ENCODE measurements around the gene CENPF. TPM values are rescaled to one million over a fixed set of nuclear protein-coding genes. Genes with fewer than 3 reads are reported as not detected.
A peak's percentile ranks its signal among the peaks of the same experiment; 100 is the strongest.

CENPF gene, protein sequence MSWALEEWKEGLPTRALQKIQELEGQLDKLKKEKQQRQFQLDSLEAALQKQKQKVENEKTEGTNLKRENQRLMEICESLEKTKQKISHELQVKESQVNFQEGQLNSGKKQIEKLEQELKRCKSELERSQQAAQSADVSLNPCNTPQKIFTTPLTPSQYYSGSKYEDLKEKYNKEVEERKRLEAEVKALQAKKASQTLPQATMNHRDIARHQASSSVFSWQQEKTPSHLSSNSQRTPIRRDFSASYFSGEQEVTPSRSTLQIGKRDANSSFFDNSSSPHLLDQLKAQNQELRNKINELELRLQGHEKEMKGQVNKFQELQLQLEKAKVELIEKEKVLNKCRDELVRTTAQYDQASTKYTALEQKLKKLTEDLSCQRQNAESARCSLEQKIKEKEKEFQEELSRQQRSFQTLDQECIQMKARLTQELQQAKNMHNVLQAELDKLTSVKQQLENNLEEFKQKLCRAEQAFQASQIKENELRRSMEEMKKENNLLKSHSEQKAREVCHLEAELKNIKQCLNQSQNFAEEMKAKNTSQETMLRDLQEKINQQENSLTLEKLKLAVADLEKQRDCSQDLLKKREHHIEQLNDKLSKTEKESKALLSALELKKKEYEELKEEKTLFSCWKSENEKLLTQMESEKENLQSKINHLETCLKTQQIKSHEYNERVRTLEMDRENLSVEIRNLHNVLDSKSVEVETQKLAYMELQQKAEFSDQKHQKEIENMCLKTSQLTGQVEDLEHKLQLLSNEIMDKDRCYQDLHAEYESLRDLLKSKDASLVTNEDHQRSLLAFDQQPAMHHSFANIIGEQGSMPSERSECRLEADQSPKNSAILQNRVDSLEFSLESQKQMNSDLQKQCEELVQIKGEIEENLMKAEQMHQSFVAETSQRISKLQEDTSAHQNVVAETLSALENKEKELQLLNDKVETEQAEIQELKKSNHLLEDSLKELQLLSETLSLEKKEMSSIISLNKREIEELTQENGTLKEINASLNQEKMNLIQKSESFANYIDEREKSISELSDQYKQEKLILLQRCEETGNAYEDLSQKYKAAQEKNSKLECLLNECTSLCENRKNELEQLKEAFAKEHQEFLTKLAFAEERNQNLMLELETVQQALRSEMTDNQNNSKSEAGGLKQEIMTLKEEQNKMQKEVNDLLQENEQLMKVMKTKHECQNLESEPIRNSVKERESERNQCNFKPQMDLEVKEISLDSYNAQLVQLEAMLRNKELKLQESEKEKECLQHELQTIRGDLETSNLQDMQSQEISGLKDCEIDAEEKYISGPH (N-terminal part only)
- 100 to 1,000 TPM; 173 to 203 TPM for total RNA-seq

DNA sequence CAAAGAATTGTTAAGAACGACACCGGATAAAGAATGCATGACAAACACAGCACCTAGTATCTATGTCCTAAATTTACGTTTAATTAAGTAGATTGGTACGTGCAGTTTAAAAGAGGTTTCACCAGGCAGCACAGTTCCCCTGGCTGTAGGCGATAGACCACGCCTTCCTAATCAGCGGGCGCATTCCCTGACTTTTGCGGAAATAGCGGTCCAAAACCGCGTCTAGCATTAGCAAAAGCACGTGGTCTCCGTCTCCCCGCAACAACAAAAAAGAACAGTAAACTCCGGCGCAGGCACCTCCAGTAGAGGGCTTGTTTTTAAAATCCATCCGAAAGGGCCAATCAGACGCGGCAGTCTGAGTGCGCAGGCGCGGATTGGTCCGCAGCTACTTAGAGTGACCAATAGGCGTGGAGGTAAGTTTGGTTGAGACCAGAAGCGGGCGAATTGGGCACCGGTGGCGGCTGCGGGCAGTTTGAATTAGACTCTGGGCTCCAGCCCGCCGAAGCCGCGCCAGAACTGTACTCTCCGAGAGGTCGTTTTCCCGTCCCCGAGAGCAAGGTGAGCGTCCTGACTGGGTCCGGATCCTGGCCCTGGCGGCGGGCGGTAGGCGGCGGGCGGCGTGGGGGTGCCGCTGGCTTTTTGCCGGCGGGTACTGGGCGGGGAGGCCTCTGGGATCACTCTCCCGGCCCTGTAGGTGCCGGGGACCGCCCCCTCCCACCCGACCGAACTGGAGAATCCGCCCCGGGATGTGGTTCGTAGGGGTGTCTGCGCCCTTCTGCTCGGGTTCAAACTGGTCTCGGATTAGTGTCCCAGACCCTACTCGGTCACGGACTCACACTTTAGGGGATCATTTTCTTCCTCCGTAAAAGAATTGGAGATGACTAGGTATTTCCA lies at the start of gene CENPF:
CENPF (plus strand) TSS at position 432 of the 894 bp plus-strand sequence. CDS start 10,560 bp downstream, outside the sequence.
- ChIA-PET POLR2A (interaction anchor here (0.7 kb wide), 1 partner anchor 271 kb away, joined by 4 read pairs; no protein-coding TSS in a partner anchor), CTCF (interaction anchor here (1.0 to 1.6 kb wide), 4 partner anchors 16 to 342 kb away, joined by 3 to 4 read pairs (median 4); no protein-coding TSS in a partner anchor)
- H3K27me3 Mint-ChIP-seq, result no peaks in the 10 kb centered on the region
- H3K4me3 Mint-ChIP-seq, result peak within 1 kb of the TSS; percentile 89
- DNase-seq, result peak; percentile 96
- H3K4me1 Mint-ChIP-seq, result peaks cover 27% of the 10 kb centered on the region
- H3K36me3 Mint-ChIP-seq (ENCODE audit: low read depth), result peaks cover 22% of the 10 kb centered on the region
- H3K27ac Mint-ChIP-seq, result peak within 1 kb of the TSS; percentile 96
- no peaks in the 10 kb centered on the region for H3K9me3 Mint-ChIP-seq

DNA sequence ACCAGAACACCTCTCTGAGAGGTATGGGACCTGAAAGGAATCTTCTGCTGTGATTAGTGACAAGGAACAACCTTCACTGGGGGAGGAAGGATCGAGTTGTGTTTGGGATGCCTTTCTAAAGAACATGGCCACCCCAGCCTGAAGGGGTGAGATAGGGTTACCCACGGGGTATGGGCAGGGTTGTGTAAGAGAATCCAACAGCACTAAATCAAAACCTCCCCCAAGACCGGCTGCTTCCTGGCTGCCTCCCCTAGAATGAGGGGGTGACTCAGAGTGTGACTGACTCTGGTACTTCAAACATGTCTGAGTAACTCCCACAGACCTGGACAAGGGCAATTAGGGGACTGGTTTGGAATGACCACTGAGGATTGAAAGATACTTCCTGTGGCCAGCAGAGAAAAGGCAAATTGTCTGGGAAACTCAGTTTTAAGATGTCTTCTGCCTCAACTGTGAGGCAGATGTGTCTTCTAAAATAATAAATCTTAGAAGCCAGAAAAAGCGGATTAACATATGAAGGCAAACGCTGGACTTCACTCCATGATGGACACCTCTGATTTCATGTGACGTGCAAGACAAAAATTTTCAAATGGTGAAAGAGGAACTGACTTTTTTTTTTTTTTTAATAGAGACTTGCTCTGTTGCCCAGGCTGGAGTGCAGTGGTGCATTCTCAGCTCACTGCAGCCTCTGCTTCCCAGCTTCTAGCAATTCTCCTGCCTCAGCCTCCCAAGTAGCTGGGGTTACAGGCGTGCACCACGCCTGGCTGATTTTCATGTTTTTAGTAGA lies 44.9 kb upstream of the CENPF start:
- Mint-ChIP-seq H3K27me3 (peaks cover 16% of the 10 kb centered on the region), H3K4me1 (no peaks in the 10 kb centered on the region), H3K4me3 (no peak overlapping the region), H3K36me3 (ENCODE audit: low read depth) (no peaks in the 10 kb centered on the region), H3K9me3 (no peaks in the 10 kb centered on the region), H3K27ac (no peak overlapping the region)
- ChIA-PET POLR2A (no interaction called here), CTCF (no interaction called here)
- no peak for DNase-seq

DNA sequence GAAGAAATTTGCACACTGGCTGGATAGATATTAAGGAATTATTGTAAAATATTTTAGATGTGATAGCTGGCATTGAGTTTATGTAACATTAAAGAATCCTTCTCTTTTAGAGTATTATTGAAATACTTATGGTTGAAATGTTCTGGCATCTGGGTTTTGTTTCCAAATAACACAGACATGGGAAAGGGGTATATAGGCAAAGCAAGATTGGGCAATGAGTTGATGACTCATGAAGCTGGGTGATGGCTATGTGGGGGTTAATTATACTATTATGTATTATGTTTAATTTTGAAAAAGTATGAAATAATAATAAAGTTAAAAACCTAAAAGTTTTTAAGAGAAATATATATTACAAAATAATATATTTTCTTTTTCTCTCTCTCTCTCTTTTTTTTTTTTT lies 39.1 kb upstream of the CENPF start:
- Mint-ChIP-seq H3K4me1 (no peaks in the 10 kb centered on the region), H3K4me3 (no peak overlapping the region), H3K27ac (no peak overlapping the region), H3K27me3 (peaks cover 8% of the 10 kb centered on the region), H3K36me3 (ENCODE audit: low read depth) (no peaks in the 10 kb centered on the region), H3K9me3 (no peaks in the 10 kb centered on the region)
- POLR2A ChIA-PET, result interaction anchor here (0.6 kb wide), 1 partner anchor 105 kb away, joined by 5 read pairs; no protein-coding TSS in a partner anchor
- CTCF ChIA-PET, result interaction anchor here (0.6 kb wide), 1 partner anchor 444 kb away, joined by 4 read pairs; no protein-coding TSS in a partner anchor
- DNase-seq, result no peak

DNA sequence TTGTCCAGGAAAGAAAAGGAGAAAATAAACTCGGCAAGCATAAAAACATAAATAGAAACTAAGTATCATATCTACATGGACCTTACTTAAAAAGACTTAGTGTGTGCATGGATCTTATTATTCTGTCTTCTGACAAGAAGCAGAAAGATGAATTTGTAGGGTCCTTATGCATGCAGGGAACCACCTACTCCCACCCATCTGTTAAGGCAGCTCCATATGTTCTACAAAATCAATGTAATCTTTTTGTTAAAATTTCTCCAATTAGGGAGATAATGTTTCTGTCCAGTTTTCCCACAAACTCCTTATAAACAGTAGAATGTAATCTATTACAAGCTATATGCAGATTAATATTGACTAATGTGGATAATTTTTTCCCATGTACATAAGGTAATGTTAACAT lies 37.7 kb upstream of the CENPF start:
- Mint-ChIP-seq H3K36me3 (ENCODE audit: low read depth) (no peaks in the 10 kb centered on the region), H3K27me3 (peaks cover 2% of the 10 kb centered on the region), H3K4me3 (no peak overlapping the region), H3K9me3 (no peaks in the 10 kb centered on the region), H3K27ac (no peak overlapping the region), H3K4me1 (no peaks in the 10 kb centered on the region)
- CTCF ChIA-PET, result interaction anchor here (0.6 to 1.1 kb wide), 3 partner anchors 9 to 220 kb away, joined by 3 to 6 read pairs (median 3); no protein-coding TSS in a partner anchor
- POLR2A ChIA-PET, result interaction anchor here (0.6 kb wide), 2 partner anchors 392 to 563 kb away, joined by 3 to 4 read pairs; no protein-coding TSS in a partner anchor
- DNase-seq, result no peak

DNA sequence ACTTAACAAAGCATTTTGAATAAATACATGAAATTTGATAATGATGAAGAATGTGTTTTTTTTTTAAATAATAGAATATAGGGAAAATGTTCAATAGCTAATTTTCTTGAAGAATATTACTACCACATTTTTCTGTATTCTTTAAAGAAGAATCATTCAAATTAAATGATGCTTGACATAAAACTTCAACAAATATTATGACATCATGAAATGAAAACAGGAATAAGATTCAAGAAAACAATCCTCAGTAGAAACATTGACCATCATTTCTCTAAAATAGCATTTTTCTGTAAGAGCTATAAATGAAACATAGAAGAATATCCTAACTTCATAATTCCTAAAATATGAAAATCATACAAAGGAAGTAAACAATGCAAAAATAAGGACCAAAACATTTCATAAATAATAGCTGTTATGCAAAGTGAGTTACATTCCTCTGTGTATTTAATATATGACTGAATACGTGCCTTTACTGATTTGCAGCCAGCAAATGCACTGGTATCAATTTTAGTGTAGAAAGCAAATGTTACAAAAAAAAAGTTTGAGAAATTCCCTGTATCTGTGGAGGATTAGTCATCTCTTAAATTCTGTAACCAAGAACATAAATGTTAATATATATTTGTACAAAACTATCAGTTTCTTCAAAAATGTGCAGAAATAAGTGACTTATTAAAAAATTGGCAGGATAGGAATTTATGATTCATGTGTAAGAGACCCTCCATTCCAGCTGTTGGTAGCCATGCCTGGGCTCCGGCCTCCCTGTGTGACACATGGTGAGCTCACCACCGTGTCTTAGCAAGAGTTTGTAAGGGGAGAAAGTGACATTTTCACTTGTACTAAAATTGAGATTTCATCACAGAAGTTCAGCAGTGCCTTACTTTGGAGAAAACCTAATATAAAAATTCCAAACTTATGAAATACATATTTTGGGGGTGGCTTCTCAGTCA lies 36.6 kb upstream of the CENPF start:
- no peak overlapping the region for H3K27ac Mint-ChIP-seq
- DNase-seq, result no peak
- POLR2A ChIA-PET, result interaction anchor here (0.6 kb wide), 1 partner anchor 562 kb away, joined by 4 read pairs; no protein-coding TSS in a partner anchor
- CTCF ChIA-PET, result no interaction called here
- H3K4me3 Mint-ChIP-seq, result no peak overlapping the region
- no peaks in the 10 kb centered on the region for H3K9me3 Mint-ChIP-seq
- H3K27me3 Mint-ChIP-seq, result peaks cover 2% of the 10 kb centered on the region
- no peaks in the 10 kb centered on the region for H3K36me3 Mint-ChIP-seq (ENCODE audit: low read depth)
- no peaks in the 10 kb centered on the region for H3K4me1 Mint-ChIP-seq

DNA sequence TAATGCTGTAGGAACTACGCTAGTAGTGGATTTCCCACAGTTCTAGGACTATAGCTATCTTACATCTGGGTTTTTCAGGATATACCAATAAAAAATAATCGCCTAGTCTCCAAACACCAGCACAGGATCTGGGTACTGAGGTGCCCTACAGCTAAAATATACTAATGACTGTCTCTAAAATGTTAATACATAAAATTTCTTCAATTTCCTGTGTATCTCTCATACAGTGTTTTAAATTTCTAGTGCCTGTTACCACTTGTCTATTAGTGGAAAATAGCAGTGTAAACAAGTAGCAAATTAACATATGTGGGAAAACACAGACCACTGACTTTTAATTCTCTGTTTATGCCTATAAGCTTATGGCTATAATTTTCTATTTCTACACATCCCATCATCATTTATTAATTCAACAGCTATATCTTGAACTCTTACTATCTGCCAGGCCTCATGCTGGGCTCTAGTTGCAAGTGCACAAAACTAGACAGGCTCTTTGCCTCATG lies 35.5 kb upstream of the CENPF start:
- no peaks in the 10 kb centered on the region for H3K9me3 Mint-ChIP-seq
- H3K36me3 Mint-ChIP-seq (ENCODE audit: low read depth), result no peaks in the 10 kb centered on the region
- H3K27ac Mint-ChIP-seq, result no peak overlapping the region
- H3K4me3 Mint-ChIP-seq, result no peak overlapping the region
- H3K4me1 Mint-ChIP-seq, result no peaks in the 10 kb centered on the region
- ChIA-PET POLR2A (no interaction called here), CTCF (interaction anchor here (0.5 to 1.4 kb wide), 2 partner anchors 13 to 41 kb away, joined by 3 to 4 read pairs; no protein-coding TSS in a partner anchor)
- H3K27me3 Mint-ChIP-seq, result peaks cover 2% of the 10 kb centered on the region
- no peak for DNase-seq

DNA sequence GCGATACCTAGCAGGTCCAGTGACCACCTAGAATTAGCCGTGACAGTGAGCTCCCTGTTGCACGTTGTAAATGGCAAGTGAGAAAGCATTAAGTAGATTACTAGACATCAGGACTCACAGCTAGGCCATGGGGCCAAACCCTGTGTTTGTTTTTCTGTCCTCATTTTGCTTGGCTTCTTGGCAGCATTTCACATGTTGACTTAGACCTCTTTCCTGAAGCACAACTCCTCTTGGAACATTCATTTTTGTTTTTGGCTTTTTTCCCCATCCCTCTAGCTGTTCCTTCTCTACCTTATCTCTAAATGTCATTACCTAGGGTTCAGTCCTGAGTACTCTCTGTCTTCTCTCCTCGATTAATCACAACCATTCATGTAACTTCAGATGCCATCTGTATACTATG lies 34.7 kb upstream of the CENPF start:
- Mint-ChIP-seq H3K27me3 (peaks cover 2% of the 10 kb centered on the region), H3K9me3 (no peaks in the 10 kb centered on the region), H3K36me3 (ENCODE audit: low read depth) (no peaks in the 10 kb centered on the region), H3K27ac (no peak overlapping the region), H3K4me1 (no peaks in the 10 kb centered on the region), H3K4me3 (no peak overlapping the region)
- POLR2A ChIA-PET, result no interaction called here
- no peak for DNase-seq
- CTCF ChIA-PET, result interaction anchor here (0.9 to 1.4 kb wide), 2 partner anchors 14 to 40 kb away, joined by 3 to 7 read pairs; no protein-coding TSS in a partner anchor

DNA sequence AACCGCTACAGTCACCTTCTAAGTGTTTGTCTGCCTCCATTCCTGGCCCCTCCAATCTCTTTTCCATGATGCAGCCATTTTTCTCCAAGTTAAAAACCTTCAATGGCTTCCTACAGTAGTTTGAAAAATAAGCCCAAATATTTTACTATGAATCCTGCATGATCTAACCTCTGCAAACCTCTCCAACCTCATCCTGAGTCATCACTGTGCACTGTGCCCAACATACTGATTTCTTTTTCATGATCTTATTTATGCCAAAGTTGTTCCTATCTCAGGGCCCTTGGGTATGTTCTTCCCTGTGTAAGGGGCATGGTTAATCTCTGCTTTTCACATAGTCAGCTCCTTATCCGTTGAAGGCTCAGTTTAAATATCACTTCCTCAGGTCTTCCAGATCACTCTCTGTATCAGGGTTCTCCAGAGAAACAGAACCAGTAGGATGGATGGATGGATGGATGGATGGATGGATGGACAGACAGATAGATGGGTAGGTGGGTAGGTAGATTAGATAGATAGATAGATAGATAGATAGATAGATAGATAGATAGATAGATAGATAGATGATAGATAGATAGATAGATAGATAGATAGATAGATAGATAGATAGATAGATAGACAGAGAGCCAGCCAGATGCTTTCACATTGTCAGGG lies 33.5 kb upstream of the CENPF start:
- no peak overlapping the region for H3K4me3 Mint-ChIP-seq
- ChIA-PET CTCF (interaction anchor here (1.2 kb wide), 1 partner anchor 9 kb away, joined by 3 read pairs; no protein-coding TSS in a partner anchor), POLR2A (no interaction called here)
- peaks cover 2% of the 10 kb centered on the region for H3K9me3 Mint-ChIP-seq
- no peaks in the 10 kb centered on the region for H3K4me1 Mint-ChIP-seq
- H3K27ac Mint-ChIP-seq, result no peak overlapping the region
- no peak for DNase-seq
- H3K27me3 Mint-ChIP-seq, result no peaks in the 10 kb centered on the region
- no peaks in the 10 kb centered on the region for H3K36me3 Mint-ChIP-seq (ENCODE audit: low read depth)

DNA sequence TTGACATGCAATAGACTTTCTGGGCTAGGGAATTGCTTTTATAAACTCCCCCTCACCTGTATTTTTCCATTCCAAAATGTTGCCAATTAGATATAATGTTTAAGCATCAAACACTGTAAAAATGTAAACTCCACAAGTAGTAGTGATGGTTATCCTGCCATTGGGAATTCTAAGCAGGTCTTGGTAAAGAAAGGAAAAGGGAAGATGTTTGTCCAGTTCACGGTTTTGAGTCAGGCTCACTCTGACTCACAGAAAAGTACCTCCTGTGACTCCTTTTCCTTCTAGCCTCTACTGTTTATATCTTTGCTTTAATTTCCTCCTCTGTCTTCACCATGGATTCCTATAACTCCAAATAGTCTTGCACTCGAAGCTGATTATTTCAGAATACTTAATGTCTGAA lies 32.6 kb upstream of the CENPF start:
- Mint-ChIP-seq H3K4me3 (no peak overlapping the region), H3K36me3 (ENCODE audit: low read depth) (no peaks in the 10 kb centered on the region), H3K27ac (no peak overlapping the region), H3K9me3 (peaks cover 6% of the 10 kb centered on the region), H3K27me3 (no peaks in the 10 kb centered on the region), H3K4me1 (no peaks in the 10 kb centered on the region)
- POLR2A ChIA-PET, result no interaction called here
- CTCF ChIA-PET, result interaction anchor here (1.2 kb wide), 1 partner anchor 8 kb away, joined by 3 read pairs; no protein-coding TSS in a partner anchor
- no peak for DNase-seq

DNA sequence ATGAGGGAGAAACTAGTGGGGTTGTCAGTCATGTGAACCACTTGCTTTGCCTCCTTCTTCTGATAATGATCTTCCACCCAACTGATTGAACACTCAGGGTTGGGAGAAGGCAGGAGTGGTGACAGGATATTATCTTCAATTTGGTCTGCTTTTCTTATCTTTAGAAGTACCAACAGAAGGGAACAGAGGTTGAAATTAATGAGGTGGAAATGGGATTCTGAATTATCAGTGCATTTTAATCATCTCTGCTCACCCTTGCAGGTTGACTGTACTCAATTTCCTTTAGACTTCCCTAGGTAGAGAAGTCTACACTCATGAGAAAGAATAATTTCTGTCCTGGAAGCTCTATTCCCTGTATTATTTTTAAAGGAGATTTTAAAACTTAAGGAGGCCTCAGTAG lies 31.7 kb upstream of the CENPF start:
- H3K9me3 Mint-ChIP-seq, result peaks cover 13% of the 10 kb centered on the region
- H3K4me3 Mint-ChIP-seq, result no peak overlapping the region
- DNase-seq, result no peak
- H3K27ac Mint-ChIP-seq, result no peak overlapping the region
- H3K27me3 Mint-ChIP-seq, result no peaks in the 10 kb centered on the region
- POLR2A ChIA-PET, result no interaction called here
- no peaks in the 10 kb centered on the region for H3K4me1 Mint-ChIP-seq
- CTCF ChIA-PET, result interaction anchor here (1.9 kb wide), 1 partner anchor 11 kb away, joined by 4 read pairs; no protein-coding TSS in a partner anchor
- H3K36me3 Mint-ChIP-seq (ENCODE audit: low read depth), result no peaks in the 10 kb centered on the region

Measured in activated CD4-positive, alpha-beta T cell treated with anti-CD3 and anti-CD28 coated beads, Interleukin-2, amount 10 ng/mL, durations not matched to agents 7 days and 5 days (primary cell).